ENCODE measurements around the gene CA6.

- TF ChIP-seq POLR2A (IDR thresholded peaks at IDR 0.05) (no peak), CTCF (IDR thresholded peaks at IDR 0.05) (no peak)
Observed at GRCh38 chr1:9016455-9016854, 70.8 kb downstream of the CA6 start.
